K562 (cell line): ENCODE data around the gene DCTN1. TPM values are rescaled to one million over a fixed set of nuclear protein-coding genes. Genes with fewer than 3 reads are reported as not detected.
A peak's percentile ranks its signal among the peaks of the same experiment; 100 is the strongest.

ENCODE experiments used
- BHLHE40 ChIP-seq: IDR thresholded peaks from 2 replicates; pipeline ENCODE4 v1.6.1; 2011; ENCODE audit warnings: low read length, improper control_type of control experiment
- BRD9 ChIP-seq: fragments of 450-650 bp; IDR thresholded peaks from 2 replicates; pipeline ENCODE4 v1.6.1; 2018; ENCODE audit warnings: low read depth; ENCODE audit not compliant: partially characterized antibody
- HOXB6 ChIP-seq: fragments of 250-450 bp; sonication (Bioruptor Pico); IDR thresholded peaks from 2 replicates; pipeline ENCODE4 v1.5.1; 2022; ENCODE audit warnings: mild to moderate bottlenecking, borderline replicate concordance
- HSF4 ChIP-seq: fragments of 250-450 bp; sonication (Bioruptor Pico); IDR thresholded peaks from 2 replicates; pipeline ENCODE4 v2.1.2; 2022; ENCODE audit warnings: mild to moderate bottlenecking, moderate library complexity, borderline replicate concordance
- L3MBTL2 ChIP-seq: fragments of 450-650 bp; IDR thresholded peaks from 2 replicates; pipeline ENCODE4 v1.6.1; 2016; ENCODE audit warnings: mild to moderate bottlenecking, moderate library complexity
- LEF1 ChIP-seq: fragments of 450-650 bp; IDR thresholded peaks from 2 replicates; pipeline ENCODE4 v1.6.1; 2016; ENCODE audit warnings: mild to moderate bottlenecking
- MCM2 ChIP-seq: fragments of 450-650 bp; IDR thresholded peaks from 2 replicates; pipeline ENCODE4 v1.6.1; 2017; ENCODE audit warnings: low read depth, mild to moderate bottlenecking
- NFIX ChIP-seq: fragments of 250-450 bp; sonication (Bioruptor Pico); IDR thresholded peaks from 2 replicates; pipeline ENCODE4 v1.4.0; 2020; ENCODE audit warnings: low read depth, mild to moderate bottlenecking, moderate library complexity
- NR0B1 ChIP-seq: fragments of 450-650 bp; IDR thresholded peaks from one replicate; pipeline ENCODE4 v1.6.1; 2018; ENCODE audit warnings: mild to moderate bottlenecking, moderate library complexity; ENCODE audit not compliant: partially characterized antibody
- NR2C2 ChIP-seq, 2 experiments: fragments of 200-800 bp in 1 of 2; sonication (Bioruptor generic) in 1 of 2; sonication (generic) in 1 of 2; formaldehyde crosslinking in 1 of 2; IDR thresholded peaks; 2 replicates each; pipeline versions ENCODE4 v1.6.1 to v1.8.0; 2016 to 2022; ENCODE audit warnings: mild to moderate bottlenecking in 1 of 2, missing compliant biosample characterization in 1 of 2, missing genetic modification characterization in 1 of 2, missing genetic modification reagents in 1 of 2
- PHB2 ChIP-seq: fragments of 450-650 bp; IDR thresholded peaks from 2 replicates; pipeline ENCODE4 v1.6.1; 2017; ENCODE audit warnings: low read depth
- PHF21A ChIP-seq: fragments of 450-650 bp; IDR thresholded peaks from 2 replicates; pipeline ENCODE4 v1.6.1; 2017; ENCODE audit warnings: low read depth, borderline replicate concordance
- POLR2H ChIP-seq: IDR thresholded peaks from 2 replicates; pipeline ENCODE4 v1.6.1; 2016; ENCODE audit warnings: missing genetic modification characterization, low read depth, mild to moderate bottlenecking, control low read depth, missing compliant biosample characterization, moderate library complexity
- REST ChIP-seq, 2 experiments: fragments of 450-650 bp; formaldehyde crosslinking in 1 of 2; IDR thresholded peaks; 2 replicates each; pipeline versions ENCODE4 v1.4.0 to v1.6.1; 2014 to 2020; ENCODE audit warnings: mild to moderate bottlenecking in 2 of 2, borderline replicate concordance in 1 of 2, low read depth in 1 of 2
- SMARCE1 ChIP-seq: fragments of 450-650 bp; IDR thresholded peaks from 2 replicates; pipeline ENCODE4 v1.7.1; 2016; ENCODE audit warnings: mild to moderate bottlenecking
- STAG1 ChIP-seq: sonication (generic); formaldehyde crosslinking; IDR thresholded peaks from 2 replicates; pipeline ENCODE4 v1.5.0; 2020; ENCODE audit warnings: missing genetic modification reagents, borderline replicate concordance
- TCF15 ChIP-seq: fragments of 250-450 bp; sonication (Bioruptor Pico); IDR thresholded peaks from 2 replicates; pipeline ENCODE4 v1.8.0; 2022; ENCODE audit warnings: moderate library complexity, mild to moderate bottlenecking, inconsistent platforms
- ZNF830 ChIP-seq: fragments of 250-450 bp; sonication (Bioruptor Pico); IDR thresholded peaks from 2 replicates; pipeline ENCODE4 v1.5.0; 2021; ENCODE audit warnings: mild to moderate bottlenecking
- polyA plus RNA-seq, 8 experiments: library from polyadenylated mRNA; depleted of rRNA in 4 of 8; stranded (reverse) in 5 of 8; unstranded in 3 of 8; fragments of >200 nt; fragmentation: Nextera tagmentation in 2 of 8; fragmentation: Illumina TruSeq in 1 of 8; extraction: Ambion mirVana in 2 of 8; extraction: Trizol in 1 of 8; gene quantifications; 2 replicates each; pipeline versions ENCODE4 v1.2.1 to v1.2.3, GENCODE V29; 2011 to 2014; ENCODE audit warnings: inconsistent platforms in 1 of 8, missing spikeins in 1 of 8
- total RNA-seq, 7 experiments: library from RNA; depleted of rRNA in 6 of 7; stranded (reverse); fragments of >200 nt in 6 of 7; fragmentation: Illumina TruSeq in 2 of 7; extraction: Trizol in 2 of 7; gene quantifications; 2 replicates each; pipeline versions ENCODE4 v1.2.1 to v1.2.3, GENCODE V29; 2011 to 2021; ENCODE audit warnings: low replicate concordance in 1 of 7

Gene DCTN1
- total and polyA plus RNA-seq, 9 of the 15 experiments (the other 6 are each of a cell fraction or from before 2014, with no cell fraction given): 23.9 to 71.7 (median 45.0) TPM

- TF ChIP-seq NR2C2 (CRISPR knock-in tag; IDR thresholded peaks at IDR 0.05) (no peak), NR2C2 (tag; IDR thresholded peaks at IDR 0.05) (no peak; the same call in 1 of the 2 replicates), TCF15 (CRISPR knock-in tag) (no peak), BHLHE40 (0 out of 2 replicates have a peak, but pooled peaks have one; percentile 9), POLR2H (no peak), BRD9 (peak; percentile 57), HSF4 (CRISPR knock-in tag) (no peak), LEF1 (no peak), NR0B1 (no peak), NFIX (CRISPR knock-in tag) (no peak), SMARCE1 (0 out of 2 replicates have a peak, but pooled peaks have one; percentile 29), REST (IDR thresholded peaks at IDR 0.05; ENCODE audit: borderline replicate concordance) (peak; percentile 37; the same call in 1 of the 2 replicates), REST (CRISPR knock-in tag; IDR thresholded peaks at IDR 0.05; ENCODE audit: low read depth) (0 out of 2 replicates have a peak, but pooled peaks have one; percentile 39), PHF21A (no peak), MCM2 (no peak), PHB2 (no peak), ZNF830 (CRISPR knock-in tag) (no peak), STAG1 (CRISPR knock-in tag) (no peak), L3MBTL2 (peak; percentile 38; the same call in 1 of the 2 replicates), HOXB6 (CRISPR knock-in tag) (no peak)
Measured at GRCh38 chr2:74391580-74392448, 11.7 kb upstream of the DCTN1 start (continued).
